Measurements from ENCODE around the gene PRAF2. TPM values are rescaled to one million over a fixed set of nuclear protein-coding genes. Genes with fewer than 3 reads are reported as not detected.

Gene PRAF2
- total RNA-seq, 2 donors from 2014 or later: 24.0 to 25.7 TPM

DNA sequence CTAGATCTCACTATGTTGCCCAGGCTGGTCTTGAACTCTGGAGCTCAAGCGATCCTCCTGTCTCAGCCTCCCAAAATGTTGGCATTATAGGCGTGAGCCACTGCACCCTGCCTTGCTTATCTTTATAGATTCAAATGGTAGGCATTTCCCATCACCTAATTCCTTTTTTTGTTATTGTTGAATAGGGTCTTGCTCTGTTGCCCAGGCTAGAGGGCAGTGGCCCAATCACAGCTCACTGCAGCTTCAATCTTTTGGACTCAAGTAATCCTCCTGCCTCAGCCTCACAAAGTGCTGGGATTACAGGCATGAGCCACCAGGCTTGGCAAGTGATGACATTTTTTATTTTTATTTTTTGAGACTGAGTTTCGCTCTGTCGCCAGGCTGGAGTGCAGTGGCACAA is 22.6 kb upstream of the PRAF2 start:
- Histone ChIP-seq H3K27ac (no peak overlapping the region), H3K4me3 (no peak overlapping the region), H3K27me3 (replicated peaks; ENCODE audit: insufficient read depth) (no peaks in the 10 kb centered on the region), H3K9me3 (no peaks in the 10 kb centered on the region), H3K4me1 (ENCODE audit: control insufficient read depth in 1 of 2, low read depth in 2 of 2) (no peaks in the 10 kb centered on the region), H3K36me3 (no peaks in the 10 kb centered on the region)
- ATAC-seq (ENCODE audit: insufficient number of reproducible peaks, low FRiP score, low read depth): no peak
- no peak for DNase-seq (ENCODE audit: low spot score)
- TF ChIP-seq, protein P1, sequence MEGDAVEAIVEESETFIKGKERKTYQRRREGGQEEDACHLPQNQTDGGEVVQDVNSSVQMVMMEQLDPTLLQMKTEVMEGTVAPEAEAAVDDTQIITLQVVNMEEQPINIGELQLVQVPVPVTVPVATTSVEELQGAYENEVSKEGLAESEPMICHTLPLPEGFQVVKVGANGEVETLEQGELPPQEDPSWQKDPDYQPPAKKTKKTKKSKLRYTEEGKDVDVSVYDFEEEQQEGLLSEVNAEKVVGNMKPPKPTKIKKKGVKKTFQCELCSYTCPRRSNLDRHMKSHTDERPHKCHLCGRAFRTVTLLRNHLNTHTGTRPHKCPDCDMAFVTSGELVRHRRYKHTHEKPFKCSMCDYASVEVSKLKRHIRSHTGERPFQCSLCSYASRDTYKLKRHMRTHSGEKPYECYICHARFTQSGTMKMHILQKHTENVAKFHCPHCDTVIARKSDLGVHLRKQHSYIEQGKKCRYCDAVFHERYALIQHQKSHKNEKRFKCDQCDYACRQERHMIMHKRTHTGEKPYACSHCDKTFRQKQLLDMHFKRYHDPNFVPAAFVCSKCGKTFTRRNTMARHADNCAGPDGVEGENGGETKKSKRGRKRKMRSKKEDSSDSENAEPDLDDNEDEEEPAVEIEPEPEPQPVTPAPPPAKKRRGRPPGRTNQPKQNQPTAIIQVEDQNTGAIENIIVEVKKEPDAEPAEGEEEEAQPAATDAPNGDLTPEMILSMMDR (IDR thresholded peaks at IDR 0.05): no peak

DNA sequence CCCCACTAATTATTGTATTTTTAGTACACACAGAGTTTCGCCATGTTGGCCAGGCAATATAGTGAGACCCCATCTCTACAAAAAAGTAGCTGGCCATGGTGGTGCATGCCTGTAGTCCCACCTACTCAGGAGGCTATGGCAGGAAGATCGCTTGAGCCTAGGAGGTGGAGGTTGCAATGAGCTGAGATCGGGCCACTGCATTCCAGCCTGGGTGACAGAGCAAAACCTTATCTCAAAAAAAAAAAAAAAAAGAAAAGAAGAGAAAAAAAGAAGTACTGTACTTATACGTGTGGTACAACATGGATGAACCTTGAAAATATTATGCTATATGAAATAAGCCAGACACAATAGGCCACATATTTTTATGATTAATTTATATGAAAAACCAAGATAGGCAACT is 15.8 kb upstream of the PRAF2 start:
- ATAC-seq (ENCODE audit: insufficient number of reproducible peaks, low FRiP score, low read depth) (no peak), DNase-seq (ENCODE audit: low spot score) (no peak)
- H3K9me3 ChIP-seq: no peaks in the 10 kb centered on the region
- TF ChIP-seq, protein P1 (IDR thresholded peaks at IDR 0.05): no peak
- H3K27ac ChIP-seq: no peak overlapping the region
- H3K4me3 ChIP-seq: no peak overlapping the region
- no peaks in the 10 kb centered on the region for H3K27me3 ChIP-seq (replicated peaks; ENCODE audit: insufficient read depth)
- H3K4me1 ChIP-seq (ENCODE audit: control insufficient read depth in 1 of 2, low read depth in 2 of 2): no peaks in the 10 kb centered on the region
- no peaks in the 10 kb centered on the region for H3K36me3 ChIP-seq

DNA sequence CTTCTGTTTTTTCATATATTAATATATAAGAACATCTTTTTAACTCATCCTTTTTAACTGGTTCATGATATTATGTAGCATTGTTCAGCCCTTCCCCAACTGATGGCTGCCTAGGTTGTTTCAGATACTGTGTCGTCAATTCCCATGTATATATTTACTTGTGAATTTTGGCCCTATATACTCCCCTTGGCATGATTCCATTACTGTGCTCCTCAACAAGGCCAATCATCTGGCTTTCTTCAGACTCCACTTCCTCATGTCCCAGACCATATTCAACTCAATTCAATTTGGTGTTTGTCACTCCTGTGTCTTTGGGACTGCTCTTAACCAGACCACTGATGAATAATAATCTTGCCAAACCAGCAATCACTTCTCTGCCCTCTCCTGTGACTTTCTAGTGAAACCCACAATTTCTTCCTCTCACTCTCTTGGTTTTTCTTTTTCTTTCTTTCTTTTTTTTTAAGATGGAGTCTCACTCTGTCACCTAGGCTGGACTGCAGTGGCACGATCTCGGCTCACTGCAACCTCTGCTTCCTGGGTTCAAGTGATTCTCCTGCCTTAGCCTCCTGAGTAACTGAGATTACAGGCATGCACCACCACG is 8.6 kb upstream of the PRAF2 start:
- TF ChIP-seq, protein P1 (IDR thresholded peaks at IDR 0.05): no peak
- H3K36me3 ChIP-seq: no peaks in the 10 kb centered on the region
- no peaks in the 10 kb centered on the region for H3K27me3 ChIP-seq (replicated peaks; ENCODE audit: insufficient read depth)
- no peaks in the 10 kb centered on the region for H3K4me1 ChIP-seq (ENCODE audit: control insufficient read depth in 1 of 2, low read depth in 2 of 2)
- H3K27ac ChIP-seq: no peak overlapping the region
- H3K4me3 ChIP-seq: no peak overlapping the region
- H3K9me3 ChIP-seq: no peaks in the 10 kb centered on the region
- no peak for ATAC-seq (ENCODE audit: insufficient number of reproducible peaks, low FRiP score, low read depth)
- no peak for DNase-seq (ENCODE audit: low spot score)

DNA sequence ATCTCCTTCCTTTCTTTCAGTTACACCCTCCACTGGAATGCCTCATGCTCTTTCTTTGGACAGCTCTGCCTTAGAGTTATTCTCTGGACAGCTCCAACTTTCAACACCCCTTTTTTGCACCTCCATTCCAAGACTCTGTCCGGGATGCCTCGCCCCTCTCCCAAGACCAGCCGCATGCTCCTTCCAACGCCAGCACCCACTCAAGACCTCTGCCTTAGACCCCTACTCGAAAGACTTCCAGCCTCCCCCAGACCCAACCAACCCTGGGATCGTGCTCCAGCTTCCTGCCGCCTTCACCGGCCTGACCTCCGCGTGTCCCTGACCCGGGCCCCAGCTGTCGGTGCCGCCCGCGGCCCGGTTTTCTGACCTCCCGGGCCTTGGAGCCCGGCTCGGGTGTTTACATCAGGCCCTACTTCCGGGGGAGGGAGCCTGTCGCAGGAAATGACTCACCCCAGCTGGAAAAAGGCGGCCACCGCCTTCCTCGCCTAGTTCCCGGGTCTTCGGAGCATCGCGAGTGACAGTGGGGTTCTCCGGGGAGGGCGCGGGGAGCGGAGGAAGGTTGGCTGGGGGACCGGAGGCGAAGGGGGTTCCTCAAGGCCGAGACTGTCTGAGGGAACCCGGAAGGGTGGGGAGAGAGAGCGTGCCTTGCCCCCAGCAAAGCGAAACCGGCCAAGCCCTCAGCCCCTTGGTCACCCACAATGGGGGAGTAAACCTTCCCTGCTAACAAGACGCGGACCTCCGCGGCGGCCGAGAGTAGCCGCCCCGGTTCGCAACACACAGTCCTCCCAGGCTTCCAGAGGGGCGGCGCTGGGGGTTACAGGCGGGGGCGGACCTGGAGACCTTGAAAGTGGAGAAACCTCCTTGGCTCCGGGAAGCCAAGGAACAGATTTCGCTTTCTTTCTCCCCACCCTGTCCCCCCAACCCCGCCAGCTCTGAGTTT is 6.0 kb upstream of the PRAF2 start, which contains the start of gene WDR45:
WDR45 (minus strand) TSS at position 399 of the 940 bp plus-strand sequence. CDS start 1,792 bp downstream, outside the sequence.
- ATAC-seq (ENCODE audit: insufficient number of reproducible peaks, low FRiP score, low read depth): peak; percentile 55

DNA sequence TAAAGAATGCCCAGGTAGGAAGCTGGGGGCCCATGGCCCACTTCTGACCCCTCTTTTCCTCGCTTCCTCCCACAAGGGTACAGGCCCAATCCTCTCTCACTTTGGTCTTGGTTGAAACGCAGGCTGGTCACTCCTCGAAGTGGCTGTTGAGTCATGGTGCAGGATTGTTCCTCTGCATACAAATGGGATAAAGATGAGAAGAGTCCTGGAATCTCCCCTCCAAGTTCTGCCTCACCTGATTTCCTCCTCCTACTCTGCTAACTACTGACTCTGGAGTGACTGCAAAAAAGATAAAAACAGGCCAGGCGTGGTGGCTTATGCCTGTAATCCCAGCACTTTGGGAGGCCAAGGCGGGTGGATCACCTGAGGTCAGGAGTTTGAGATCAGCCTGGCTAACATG is 4.1 kb upstream of the PRAF2 start:
- no peaks in the 10 kb centered on the region for H3K9me3 ChIP-seq
- H3K4me3 ChIP-seq: no peak overlapping the region
- ATAC-seq (ENCODE audit: insufficient number of reproducible peaks, low FRiP score, low read depth) (no peak), DNase-seq (ENCODE audit: low spot score) (no peak)
- peaks cover 0 to 1% of the 10 kb centered on the region in 2 donors for H3K4me1 ChIP-seq (ENCODE audit: control insufficient read depth in 1 of 2, low read depth in 2 of 2)
- no peaks in the 10 kb centered on the region for H3K27me3 ChIP-seq (replicated peaks; ENCODE audit: insufficient read depth)
- TF ChIP-seq, protein P1 (IDR thresholded peaks at IDR 0.05): no peak
- no peaks in the 10 kb centered on the region for H3K36me3 ChIP-seq
- H3K27ac ChIP-seq: no peak overlapping the region

More for the DNA sequence above, 6.0 kb upstream of the PRAF2 start, which contains the start of gene WDR45:
- H3K4me3 ChIP-seq: peak within 1 kb of the TSS; percentile 84
- peak within 1 kb of the TSS; percentile 80 to 95 for H3K27ac ChIP-seq
- TF ChIP-seq, protein P1 (IDR thresholded peaks at IDR 0.05): no peak
- H3K36me3 ChIP-seq: no peaks in the 10 kb centered on the region
- H3K27me3 ChIP-seq (replicated peaks; ENCODE audit: insufficient read depth): no peaks in the 10 kb centered on the region
- DNase-seq (ENCODE audit: low spot score): no peak
- H3K9me3 ChIP-seq: no peaks in the 10 kb centered on the region
- no peaks in the 10 kb centered on the region for H3K4me1 ChIP-seq (ENCODE audit: control insufficient read depth in 1 of 2, low read depth in 2 of 2)

All from thoracic aorta (tissue), 2 donors.